GM08714 (cell line): ENCODE measurements around the gene GOLGA8R.
"Not testable (repeated sequence)": the region's sequence is repeated elsewhere in the genome, so short reads cannot be mapped to it uniquely, and the experiment has no call there.

Source experiments
- H3K4me3 ChIP-seq: fragments of 200-500 bp; sonication (Bioruptor generic); 2 replicates; pipeline ENCODE4 v1.5.1; 2014; ENCODE audit warnings: mild to moderate bottlenecking, low read length, inconsistent platforms

The GOLGA8R gene, protein sequence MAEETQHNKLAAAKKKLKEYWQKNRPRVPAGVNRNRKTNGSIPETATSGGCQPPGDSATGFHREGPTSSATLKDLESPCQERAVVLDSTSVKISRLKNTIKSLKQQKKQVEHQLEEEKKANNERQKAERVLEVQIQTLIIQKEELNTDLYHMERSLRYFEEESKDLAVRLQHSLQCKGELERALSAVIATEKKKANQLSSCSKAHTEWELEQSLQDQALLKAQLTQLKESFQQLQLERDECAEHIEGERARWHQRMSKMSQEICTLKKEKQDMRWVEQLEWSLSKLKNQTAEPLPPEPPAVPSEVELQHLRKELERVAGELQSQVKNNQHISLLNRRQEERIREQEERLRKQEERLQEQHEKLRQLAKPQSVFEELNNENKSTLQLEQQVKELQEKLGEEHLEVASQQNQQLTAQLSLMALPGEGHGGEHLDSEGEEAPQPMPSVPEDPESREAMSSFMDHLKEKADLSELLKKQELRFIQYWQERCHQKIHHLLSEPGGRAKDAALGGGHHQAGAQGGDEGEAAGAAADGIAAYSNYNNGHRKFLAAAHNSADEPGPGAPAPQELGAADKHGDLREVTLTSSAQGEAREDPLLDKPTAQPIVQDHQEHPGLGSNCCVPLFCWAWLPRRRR

DNA sequence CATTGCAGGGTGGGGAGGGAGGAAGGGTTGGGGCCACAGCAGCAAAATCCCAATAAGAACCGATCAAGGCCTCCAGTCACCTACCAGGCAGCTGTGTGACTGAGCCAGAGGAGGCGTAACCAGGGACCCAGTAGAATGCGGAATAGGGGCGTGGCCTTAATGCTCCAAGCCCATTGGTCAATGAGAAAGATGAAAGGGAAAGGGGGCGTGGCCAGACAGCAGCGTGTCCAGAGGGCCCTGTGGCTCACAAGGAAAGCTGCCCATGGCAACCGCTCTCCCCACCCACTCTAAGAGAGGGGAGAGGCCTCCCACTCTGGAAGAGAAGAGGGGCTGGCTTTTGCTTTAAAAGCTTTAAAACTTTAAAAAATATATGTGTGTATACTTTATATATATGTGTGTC, at the start of gene GOLGA8R:
TSS of gene GOLGA8R (minus strand) at position 101 of the 400 bp plus-strand sequence. CDS start at position 3, 98 bp downstream.
- not testable (repeated sequence) for H3K4me3 ChIP-seq

DNA sequence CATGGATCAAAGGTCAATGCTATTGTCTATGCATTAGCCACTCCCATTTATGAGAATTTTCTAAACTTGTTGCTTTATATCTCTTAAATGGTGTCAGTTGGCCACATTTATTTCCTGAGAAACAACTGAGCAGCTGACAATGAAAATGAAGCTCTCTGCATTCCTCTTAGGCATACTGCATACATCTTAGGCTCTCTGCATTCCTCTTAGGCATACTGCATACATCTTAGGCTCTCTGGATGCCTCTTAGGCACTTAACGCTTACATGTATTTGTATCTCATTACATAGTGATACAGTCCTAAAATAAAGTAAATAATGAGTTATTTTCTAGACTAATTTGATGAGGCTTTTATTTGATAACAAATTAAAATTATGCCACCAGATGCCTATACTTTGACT, 49.8 kb upstream of the GOLGA8R start:
- H3K4me3 ChIP-seq = not testable (repeated sequence)

DNA sequence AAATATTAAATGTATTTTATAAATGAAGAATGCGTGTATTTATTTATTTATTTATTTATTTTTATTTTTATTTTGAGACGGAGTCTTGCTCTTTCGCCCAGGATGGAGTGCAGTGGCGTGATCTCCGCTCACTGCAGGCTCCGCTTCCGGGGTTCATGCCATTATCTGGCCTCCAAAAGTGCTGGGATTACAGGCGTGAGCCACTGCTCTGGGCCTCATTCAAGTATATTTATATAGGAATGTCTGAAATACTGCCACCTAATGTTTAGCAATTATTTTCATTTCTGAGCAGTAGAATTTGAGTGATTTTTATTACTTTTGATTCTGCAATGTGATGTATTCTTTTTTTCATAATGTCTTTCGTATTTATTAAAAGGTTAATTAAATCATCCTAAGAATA, 48.1 kb upstream of the GOLGA8R start:
- not testable (repeated sequence) for H3K4me3 ChIP-seq

DNA sequence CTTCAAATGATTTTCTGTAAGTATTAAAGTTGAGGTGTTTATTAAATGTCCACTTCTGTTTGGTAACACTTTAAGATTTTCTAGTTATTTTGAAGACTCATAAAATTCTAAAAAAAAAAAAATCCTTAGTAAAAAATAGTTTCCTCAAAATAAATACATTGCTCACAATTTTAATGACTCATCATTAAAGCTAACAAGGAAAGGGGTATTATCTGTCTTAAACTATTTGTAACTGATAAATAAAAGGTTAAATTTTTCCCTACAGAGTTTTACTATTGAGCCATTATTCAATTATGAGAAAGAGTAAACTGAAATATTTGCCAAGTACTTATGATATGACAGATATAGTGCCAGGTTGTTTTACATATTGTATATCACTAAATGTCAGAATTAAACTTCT, 38.6 kb upstream of the GOLGA8R start:
- H3K4me3 ChIP-seq = not testable (repeated sequence)

DNA sequence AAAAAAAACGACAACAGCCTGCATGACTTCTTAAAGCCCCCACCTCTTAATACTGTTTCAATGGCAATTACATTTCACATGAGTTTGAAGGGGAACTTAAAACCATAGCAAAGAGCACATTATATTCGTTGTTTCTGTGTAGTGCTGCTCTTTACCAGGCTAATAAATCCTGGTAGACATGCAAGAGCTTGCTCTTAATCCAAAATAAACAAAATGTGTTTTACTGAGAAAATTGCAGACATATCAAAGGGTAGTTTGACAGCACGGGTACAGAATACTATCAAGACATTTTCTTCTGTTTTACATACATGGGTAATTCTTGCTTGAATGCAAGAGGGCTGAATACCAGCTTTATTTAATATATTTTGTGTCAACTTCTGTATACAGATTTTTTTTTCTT, 24.3 kb upstream of the GOLGA8R start:
- H3K4me3 ChIP-seq = not testable (repeated sequence)

DNA sequence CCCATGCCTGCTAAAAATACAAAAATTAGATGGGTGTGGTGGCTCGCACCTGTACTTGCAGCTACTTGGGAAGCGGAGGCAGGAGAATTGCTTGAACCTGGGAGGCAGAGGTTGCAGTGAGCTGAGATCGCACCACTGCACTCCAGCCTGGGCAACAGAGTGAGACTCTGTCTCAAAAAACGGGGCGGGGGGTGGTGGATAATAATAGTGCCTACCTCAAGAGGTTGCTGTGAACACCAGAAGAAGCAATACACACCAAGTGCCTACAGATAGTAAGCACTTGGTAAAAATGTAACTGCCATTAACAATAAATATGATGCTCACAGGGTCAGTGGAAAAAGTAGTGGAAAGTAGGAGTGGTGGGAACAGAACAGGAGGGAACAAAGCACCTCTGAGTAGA, 21.8 kb upstream of the GOLGA8R start:
- H3K4me3 ChIP-seq = not testable (repeated sequence)

DNA sequence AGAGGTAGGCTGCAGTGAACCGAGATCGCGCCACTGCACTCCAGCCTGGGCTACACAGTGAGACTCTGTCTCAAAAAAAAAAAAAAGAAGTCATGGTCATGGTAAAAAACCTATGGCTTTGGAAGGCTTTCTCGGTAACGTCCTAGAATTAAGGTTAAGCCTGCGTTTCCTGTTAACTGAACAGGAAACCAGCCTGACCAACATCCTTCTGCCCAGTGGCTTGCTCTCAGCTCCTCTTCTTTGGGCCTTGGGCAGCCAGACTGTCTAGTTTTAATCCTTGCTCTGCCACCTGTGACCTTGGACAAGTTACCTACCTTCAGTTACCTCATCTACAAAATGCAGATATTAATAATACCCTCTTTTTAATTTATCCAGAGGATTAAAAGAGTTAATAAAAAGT, 6.7 kb upstream of the GOLGA8R start:
- H3K4me3 ChIP-seq = not testable (repeated sequence)

DNA sequence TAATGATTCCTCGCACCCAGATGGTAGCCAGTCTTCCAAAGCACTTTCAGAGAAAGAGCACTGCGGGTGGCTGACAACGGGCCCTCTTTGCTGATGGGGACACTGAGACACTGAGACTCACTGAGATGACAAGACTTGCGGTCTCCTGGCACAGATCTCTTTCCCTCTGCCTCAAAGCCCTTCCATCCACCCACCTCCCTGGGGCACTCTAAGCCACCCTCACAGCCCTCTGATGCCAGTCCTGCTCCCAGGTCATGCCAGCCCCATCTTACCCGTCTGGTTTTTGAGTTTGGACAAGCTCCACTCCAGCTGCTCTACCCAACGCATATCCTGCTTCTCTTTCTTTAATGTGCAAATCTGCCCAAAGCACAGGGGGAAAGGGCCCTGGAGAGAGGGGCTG, 6.4 kb downstream of the GOLGA8R start:
- not testable (repeated sequence) for H3K4me3 ChIP-seq

DNA sequence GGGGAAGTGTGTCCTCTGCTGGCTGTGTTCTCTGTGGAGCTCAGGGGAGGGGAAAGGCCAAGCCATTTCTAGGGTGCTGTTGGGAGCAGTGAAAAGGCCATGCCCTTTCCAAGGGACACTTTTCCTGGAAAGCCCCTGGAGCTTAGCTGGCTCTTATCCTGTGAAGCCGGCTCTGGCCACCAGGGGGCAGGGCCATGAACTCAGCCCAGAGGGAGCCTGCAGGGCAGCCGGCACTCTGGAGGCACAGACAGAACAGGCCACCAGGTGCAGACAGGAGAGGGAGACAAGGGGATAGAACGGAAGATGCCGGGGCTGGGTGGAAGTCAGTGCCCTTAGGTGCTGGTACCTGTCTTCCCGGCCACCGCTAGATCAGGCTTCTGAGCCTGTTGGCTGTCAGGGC, 15.1 kb downstream of the GOLGA8R start:
- H3K4me3 ChIP-seq = not testable (repeated sequence)

DNA sequence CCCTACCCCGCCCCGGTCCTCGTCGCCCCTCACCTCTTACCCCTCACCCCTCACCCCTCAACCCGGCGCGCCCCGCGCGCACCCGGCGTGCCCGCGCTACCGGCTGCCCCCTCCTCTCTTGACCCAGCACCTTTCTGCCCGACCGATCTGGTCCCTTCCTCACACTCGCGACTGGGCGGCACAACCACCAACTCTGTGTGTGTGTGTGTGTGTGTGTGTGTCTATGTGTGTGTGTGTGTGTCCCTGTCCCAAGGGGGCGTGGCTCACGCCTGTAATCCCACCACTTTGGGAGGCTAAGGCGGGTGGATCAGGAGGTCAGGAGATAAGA, 20.4 kb downstream of the GOLGA8R start:
- H3K4me3 ChIP-seq = not testable (repeated sequence)

DNA sequence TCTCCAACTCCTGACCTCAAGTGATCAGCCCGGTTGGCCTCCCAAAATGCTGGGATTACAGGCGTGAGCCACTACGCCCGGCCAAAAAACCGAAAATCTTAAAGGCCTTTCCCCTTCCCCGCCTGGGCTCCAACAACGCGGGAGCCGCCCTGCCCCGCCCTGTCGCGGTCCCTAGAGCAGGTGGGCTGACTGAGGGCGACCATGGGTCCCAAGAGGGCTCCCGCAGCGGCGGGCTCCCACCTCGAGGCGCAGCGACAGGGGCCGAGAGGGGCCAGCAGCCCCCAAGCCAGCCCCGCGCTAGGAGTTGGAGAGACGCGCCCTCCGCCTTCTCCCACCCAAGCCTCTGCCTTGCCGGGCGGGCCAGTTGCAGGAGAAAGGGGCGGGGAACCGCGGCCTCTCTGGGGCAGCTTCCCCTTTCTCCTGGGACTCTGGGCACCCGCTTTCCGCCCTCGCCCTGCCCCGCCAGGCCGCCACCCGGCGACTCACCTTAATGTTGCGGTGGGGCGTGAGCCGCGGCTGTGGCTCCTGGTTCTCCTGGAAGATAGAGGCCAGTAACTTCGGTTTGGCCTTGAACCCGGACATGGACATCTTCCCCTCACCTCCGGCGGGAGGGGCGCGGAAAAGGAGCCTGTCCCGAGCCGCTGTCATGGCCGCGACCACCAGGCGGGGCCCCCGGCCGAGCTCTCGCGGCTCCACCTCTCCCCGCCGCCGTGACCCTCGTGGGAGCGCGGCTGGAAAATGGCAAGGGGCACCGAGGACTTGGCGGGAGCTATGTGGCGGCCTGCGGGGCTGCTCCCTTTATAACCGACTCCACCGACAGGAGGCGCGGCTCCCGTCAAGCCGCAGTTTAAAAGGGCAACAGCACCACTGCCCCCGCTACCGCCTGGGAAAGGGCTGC, 21.0 kb downstream of the GOLGA8R start, which contains the start of gene CHRFAM7A:
TSS of gene CHRFAM7A (minus strand) at position 775 of the 898 bp plus-strand sequence. CDS start 10,189 bp downstream, outside the sequence.
- not testable (repeated sequence) for H3K4me3 ChIP-seq

DNA sequence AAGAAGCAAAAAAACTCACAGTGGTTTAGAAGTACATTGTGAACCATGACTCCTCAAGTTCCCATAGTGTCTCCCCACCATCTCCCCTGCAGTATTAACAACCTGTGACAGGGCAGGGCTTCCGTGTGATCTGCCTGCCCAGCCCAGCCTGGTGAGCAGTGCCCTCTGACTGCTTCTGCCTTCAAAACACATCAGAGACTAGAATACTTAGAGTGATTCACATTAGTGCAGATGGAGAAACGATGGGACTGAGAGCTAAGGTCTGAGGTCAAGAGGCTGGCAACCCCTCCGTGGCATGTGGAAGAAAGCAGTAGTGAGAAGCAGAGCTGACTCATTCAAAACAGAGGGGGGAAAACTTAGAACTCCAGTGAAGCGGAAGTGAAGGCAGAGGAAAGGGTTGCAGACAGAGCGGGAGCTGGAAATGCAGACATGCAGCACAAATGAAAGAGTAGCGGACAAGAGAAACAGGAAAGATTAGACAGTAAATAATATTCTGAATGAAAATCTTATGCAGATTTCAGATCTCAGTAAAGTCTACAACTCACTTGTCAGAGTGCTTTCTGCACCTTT, 27.7 kb downstream of the GOLGA8R start:
- H3K4me3 ChIP-seq = not testable (repeated sequence)

DNA sequence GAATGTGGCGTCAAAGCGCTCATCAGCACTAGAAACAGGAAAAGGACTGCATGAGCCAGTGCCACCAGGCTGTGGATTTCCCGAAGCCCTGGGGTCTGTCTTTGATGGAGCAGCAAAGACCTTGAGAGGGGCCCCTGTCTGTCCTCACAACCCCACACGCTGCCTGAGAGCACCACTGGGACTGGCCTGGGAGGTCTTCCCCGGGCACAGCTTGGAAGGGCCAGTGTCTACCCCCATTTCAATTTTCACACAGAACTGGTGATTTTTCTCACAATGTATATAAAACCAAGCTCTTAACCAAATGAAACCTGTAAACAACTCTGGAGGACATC, 37.0 kb downstream of the GOLGA8R start:
- H3K4me3 ChIP-seq = not testable (repeated sequence)

DNA sequence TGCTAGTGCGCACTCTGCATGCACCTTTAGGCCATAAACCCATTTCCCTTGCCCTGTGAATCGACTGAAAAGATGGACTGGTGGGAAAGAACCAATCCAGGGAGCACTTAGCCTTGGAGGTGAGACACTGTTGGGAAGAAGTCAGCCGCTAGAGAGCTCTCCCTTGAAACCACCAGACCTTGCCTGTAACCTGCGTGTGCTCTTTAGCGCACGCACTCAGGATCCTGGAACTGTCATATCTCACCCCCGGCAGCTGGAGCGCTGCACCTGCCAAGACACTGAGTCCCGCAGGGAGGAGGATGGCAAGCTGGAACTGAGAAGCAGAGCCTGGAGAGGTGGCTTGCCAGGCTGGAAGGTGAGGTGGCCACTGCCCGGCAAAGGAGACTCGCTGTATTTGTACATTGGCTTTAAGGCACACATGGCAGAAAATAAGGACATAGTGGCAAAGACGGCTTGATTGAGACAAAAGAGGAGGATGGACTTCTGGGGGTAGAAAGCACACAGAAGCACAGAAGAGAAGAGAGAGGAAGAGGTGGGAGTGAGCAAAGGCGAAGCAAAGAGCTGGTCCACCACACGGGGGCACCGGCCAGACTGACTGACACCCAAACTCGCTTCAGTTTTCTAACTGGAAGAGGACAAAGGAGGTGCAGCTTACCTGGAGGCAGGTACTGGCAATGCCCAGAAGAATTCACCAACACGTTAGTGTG, 37.5 kb downstream of the GOLGA8R start:
- H3K4me3 ChIP-seq = not testable (repeated sequence)

DNA sequence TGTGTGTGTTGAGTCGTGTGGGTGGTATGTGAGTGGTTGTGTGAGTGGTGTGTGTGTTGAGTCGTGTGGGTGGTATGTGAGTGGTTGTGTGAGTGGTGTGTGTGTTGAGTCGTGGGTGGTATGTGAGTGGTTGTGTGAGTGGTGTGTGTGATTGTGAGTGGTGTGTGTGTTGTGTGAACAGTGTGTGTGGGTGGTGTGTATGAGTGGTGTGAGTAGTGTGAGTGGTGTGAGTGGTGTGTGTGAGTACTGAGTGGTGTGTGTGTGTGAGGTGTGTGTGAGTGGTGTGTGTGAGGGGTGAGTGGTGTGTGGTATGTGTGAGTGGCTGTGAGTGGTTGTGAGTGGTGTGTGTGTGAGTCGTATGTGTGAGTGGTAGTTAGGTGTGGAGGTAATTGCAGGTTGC, 38.2 kb downstream of the GOLGA8R start:
- not testable (repeated sequence) for H3K4me3 ChIP-seq

DNA sequence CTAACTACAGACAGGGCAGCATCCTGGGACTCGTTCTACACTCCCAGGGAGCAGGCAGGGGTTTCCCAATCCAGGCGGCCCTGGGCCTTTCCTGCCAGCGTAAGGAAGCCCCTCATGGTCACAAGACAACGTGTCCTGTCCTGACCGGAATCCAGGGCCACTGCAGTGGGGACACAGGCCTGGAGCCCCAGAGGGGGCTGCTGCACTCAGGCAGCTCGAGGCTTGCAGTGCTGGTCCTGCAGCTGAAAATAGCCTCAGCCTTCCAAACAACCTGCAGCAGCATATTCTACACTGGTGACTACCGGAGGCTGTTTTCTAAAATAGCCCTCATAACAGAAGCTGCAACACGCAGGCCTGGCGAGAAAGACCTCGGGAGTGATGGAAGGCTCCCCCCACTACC, 39.2 kb downstream of the GOLGA8R start:
- not testable (repeated sequence) for H3K4me3 ChIP-seq

DNA sequence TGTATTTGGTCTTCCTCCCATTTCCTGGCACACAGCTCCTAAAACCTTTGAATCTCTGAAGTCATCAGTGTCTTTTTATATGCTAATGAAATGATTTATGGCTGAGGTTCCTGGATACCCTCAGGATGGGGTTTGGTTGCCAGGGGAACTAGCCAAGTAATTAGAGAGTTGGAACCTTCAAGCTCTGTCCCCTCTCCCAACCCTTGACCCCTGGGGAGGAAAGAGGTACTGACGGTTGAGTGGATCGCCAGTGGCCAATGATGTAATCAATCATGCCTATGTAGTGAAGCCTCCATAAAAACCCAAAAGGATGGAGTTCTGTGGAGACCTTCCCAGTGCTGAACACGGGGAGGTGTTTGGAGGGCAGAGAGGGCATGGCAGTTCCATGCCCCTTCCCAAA, 45.8 kb downstream of the GOLGA8R start:
- H3K4me3 ChIP-seq = not testable (repeated sequence)

DNA sequence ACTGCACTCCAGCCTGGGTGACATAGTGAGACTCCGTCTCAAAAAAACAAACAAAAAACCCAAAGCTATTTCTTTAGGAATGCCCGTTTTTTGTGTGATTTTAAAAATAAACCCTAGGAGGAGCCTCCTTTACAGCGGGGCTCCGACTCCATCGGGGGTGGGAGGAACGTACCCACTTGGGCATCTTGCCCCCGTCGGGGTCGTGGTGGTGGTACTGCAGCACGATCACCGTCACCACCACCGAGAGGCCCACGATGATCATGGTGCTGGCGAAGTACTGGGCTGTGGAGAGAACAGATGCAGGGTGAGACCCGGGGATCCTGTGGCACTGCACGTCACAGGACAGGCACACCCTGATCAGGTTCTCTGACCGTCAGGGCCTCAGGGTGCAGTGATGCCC, 46.8 kb downstream of the GOLGA8R start:
- not testable (repeated sequence) for H3K4me3 ChIP-seq

DNA sequence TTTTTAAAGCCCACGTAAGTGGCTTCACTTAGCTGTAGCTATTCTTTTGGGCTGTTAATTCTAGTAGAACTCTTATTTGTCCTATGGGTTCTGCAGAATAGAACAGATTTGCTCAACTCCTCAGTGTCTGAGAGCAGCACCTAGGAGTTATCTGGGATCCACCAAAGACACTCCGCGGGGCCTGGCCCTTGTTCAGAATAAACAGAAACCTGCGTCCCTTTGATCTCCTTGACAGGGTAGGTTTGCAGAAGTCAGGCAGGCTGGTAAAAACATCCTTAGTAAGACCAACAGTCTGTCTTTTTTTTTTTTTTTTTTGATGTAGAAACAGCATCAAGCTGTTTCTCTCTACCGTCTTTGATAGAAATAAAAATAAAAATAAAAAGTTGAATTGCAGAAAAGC, 52.7 kb downstream of the GOLGA8R start:
- H3K4me3 ChIP-seq = not testable (repeated sequence)

DNA sequence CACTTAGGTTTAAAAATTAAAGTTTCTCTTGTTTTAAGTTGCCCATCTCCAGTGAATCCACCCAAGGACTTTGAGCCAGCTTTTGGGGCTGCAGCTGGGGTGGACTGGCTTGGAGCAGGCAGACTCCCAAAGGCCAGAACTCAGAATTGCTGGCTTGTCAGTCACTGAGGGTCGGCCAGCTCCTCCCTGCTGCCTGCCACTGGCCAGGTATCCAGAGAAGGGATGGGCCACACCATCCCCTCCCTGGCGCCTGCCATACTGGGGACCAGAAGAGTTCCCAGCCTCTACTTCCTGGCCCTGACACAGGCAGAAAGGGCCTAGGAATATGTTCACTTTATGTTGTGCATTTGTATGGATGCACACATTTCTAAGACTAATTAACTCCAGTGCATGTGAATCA, 53.1 kb downstream of the GOLGA8R start:
- H3K4me3 ChIP-seq = not testable (repeated sequence)

DNA sequence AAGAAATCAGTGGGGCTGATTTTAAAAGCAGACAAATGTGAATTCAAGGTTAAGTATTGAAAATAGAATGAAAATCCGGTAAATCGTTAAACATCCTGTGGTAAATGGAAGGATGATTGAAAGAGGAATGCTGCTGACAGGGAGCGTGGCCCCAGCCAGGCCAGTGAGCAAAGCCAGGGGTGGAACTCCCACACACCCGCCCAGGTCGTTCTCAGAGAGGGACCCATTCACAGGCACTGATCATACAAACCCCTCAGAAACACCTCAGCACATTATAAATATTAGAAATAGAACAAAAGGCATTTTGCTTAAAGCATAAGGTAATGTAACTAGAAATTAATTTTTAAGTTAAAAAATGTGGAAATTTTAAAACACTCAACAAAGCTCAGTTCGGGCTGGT, 59.0 kb downstream of the GOLGA8R start:
- not testable (repeated sequence) for H3K4me3 ChIP-seq
